HG03103 (cell line): Measurements from ENCODE around the gene MRAS.
"Not testable (repeated sequence)": the region's sequence is repeated elsewhere in the genome, so short reads cannot be mapped to it uniquely, and the experiment has no call there.

ENCODE experiments used
- ATAC-seq: cut with Tn5 transposase; IDR thresholded peaks from one replicate; pipeline ENCODE4 v1.9.1; 2021; ENCODE audit warnings: low read depth; ENCODE audit not compliant: unreplicated experiment

MRAS gene

DNA sequence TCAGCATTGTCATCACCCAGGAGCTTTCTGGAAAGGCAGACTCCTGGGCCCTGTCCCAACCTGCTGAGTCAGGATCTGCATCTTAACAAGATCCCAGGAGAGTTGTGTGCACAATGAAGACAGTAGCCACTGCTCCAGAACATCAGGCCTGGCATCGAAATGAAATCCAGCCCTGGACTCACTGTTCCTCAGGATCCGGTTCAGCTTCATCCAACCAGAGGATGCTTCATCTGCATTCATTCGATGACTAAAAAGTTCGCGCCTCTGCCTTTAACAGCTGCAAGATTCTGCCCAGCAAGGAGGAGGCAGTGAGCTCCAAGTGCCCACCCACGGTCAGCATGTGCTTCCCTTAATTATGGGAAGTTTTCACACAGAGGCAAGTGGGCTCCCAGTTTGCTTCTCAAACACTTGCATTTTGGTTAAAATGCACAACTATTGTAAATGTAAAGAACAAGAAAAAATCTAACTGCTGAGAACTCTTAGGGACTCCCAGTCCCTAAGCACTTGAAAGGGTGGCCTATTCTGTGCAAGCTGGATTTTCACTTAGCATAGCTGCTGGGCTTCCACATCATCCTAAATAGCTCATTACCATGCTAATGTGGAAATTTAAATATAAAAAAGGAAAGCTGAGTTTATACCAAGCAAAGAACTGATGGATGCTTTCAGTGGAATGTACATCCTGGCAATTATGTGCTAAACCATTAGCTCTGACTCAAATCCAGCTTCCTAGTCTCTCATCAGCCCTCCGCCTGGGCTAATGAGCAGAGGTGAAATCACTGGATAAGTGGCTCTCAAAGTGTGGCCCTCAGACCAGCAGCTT, 60.6 kb downstream of the MRAS start:
- ATAC-seq, result no peak

DNA sequence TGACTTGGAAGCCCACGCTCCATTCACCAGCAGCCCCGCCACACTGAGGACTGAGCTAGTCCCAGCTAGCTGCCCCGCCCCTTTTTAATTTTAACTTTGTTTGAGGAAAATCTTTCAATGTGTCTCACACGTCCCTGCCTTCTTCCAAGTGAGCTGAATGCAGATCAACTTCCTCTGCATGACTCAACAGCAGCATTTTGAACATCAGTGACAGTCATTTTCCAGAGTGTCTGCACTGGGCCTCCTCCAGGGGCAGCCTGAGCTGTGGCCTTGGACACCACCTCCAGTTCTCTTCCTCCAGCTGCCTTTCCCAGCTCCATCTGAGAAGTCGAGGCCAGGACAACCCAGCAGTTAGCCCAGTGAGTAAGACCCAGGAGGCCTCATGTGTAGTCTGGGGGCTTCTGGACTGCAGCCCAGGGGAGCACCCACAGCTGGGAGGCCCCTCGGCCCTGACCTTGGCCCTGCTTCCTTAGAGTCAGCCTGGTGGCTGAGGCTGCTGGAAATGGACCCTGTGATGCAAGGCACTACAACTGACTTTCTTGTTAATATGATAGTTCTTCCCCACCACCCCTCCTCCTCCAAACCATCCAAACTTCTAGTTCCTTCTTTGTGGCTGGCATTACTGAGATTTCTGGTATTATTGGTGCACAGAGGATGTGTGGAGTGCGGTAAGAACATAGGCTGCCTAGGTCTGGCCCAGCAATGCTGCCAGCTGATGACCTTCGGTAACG, 64.6 kb downstream of the MRAS start:
- no peak for ATAC-seq

DNA sequence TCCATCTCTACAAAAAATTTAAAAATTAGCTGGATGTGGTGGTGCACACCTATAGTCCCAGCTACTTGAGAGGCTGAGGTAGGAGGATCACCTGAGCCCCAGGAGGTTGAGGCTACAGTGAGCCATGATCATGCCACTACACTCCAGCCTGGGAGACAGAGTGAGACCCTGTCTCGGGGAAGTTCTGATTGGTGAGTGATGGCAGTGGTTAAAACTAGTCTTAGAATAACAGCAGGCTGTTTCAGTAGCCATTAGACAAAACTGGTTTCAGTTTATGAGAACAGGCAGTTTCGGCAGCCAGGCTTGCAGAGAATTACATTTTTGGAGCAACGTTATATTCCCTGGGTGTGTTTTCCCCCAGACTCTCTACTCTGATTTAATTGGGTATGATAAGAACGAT, 67.9 kb downstream of the MRAS start:
- ATAC-seq, result not testable (repeated sequence)

DNA sequence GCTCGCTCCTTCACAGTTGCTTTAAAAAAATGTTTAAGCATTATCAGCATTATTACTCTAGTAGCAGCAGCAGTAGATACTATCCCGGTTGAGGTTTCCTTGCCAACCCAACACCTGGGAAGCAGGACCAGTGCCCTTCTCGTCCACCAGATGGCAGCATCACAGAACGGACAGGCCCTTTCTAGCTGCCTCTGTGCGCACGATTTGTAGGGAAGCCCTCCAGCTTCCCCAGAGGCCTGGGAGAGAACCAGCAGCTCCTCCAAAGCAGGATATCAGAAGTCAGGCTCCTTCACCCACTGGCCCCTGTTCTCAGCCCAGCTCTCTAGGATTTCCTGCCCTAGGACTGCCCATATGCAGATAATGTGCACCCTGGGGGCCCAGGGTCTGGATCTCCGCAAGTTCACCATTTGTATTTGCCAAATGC, 69.2 kb downstream of the MRAS start:
- peak; percentile 68 for ATAC-seq

DNA sequence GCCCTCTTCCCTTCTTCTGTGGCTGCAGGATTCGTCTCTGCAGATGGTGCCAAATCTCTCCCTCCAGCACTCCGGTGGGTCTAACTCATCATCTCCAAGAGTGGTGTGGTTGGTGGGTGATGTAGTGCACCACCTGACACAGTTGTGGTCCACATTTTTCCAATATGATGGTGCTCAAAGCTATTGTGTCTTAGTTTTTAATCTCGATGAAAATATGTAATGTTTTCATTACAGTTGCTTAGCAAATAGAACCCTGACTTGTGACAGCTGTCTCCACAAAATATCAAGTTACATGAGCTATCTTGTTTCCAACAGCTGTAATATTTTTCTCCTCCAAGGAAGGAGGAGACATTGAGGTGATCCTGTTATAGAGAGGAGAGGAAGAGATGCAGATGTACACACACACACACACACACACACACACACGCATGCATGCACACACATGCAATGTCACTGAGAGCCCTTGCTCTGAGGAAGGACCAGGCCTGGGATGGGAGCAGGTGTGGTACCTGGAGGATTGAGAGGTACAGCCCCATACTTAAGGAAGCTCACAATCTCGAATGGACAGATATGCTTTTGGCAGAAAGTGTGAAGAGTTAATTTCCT, 70.3 kb downstream of the MRAS start:
- ATAC-seq, result no peak

DNA sequence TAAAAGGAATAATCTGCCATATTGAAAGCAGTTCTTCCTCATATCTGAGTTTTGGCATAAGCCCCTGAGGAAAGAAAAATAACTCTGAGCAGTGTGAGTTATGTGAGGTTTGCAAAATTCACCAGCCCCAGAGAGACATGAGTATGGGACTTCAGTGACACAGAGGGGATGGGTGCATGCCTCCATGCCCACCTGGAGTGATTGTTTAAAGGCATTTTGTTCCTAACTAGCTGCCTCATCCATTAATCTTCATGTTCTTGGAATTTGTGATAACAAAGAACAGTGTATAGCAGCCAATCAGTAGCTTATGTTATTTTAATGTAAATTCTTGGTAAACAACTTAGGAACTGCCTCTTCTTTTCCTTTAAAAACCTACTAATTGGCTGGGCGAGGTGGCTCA, 74.9 kb downstream of the MRAS start:
- no peak for ATAC-seq

DNA sequence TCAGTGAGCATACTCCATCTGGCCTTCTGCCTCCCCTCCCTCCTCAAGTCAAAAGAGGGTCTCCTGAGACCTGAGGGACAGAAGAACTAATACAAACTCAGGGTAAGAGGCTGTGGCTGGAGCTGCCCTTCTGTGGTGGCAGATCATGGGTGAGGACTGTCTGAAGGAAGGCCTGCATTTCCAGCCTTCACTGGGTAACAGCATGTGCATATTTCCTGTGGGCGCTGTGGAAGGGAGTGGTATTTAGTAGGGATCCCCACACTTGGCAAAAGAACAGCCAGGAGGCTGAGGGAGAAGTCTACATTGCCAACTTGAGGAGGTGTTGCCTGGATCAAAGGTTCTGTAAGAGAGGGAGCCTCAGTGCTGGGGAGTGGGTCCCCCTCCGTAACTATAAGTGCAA, 75.9 kb downstream of the MRAS start:
- no peak for ATAC-seq

DNA sequence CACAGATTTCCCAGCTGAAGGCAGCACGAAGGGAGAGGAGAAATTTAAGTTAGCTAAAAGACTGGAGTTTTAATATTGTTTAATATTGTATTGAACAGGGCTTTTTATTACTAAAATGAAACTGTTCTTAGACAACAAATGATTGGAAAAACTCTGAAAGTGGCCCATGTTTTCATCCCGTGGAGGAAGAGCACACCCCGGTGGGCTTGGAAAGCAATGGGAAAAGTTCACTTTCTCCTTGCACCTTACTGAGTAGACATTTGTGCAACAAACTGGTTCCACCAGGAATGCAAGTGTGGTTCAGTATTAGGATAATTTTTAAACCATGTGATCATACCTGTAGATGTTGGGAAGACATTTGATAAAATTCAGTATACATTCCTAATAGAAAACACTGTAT, 77.8 kb downstream of the MRAS start:
- ATAC-seq, result no peak

DNA sequence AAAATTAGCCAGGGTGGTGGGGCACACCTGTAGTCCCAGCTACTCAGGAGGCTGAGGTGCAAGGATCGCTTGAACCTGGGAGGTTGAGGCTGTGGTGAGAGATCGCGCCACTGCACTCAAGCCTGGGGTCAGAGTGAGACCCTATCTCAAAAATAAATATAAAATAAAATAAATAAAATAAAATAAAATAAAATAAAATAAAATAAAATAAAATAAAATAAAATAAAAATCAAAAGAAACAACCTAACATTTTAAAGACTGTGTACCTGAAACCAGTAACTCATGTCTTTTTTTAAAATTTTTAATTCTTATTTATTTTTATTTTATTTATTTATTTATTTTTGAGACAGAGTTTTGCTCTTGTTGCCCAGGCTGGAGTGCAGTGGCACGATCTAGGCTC, 78.4 kb downstream of the MRAS start:
- not testable (repeated sequence) for ATAC-seq

DNA sequence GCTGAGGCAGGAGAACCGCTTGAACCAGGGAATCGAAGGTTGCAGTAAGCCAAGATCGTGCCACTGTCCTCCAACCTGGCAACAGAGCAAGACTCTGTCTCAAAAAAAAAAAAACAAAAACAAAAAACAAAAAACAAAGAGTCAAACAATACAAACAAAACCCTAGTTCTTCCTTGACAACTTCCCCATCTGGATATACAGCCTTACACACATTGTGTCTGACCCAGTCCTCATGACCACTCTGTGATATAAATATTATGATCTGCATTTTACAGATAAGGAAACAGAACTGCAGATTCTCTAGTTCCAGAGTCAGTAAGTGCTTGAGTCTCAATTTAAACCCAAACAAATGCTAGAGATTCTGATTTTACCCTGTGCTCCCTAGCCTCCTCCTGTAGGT, 81.3 kb downstream of the MRAS start:
- ATAC-seq, result no peak

DNA sequence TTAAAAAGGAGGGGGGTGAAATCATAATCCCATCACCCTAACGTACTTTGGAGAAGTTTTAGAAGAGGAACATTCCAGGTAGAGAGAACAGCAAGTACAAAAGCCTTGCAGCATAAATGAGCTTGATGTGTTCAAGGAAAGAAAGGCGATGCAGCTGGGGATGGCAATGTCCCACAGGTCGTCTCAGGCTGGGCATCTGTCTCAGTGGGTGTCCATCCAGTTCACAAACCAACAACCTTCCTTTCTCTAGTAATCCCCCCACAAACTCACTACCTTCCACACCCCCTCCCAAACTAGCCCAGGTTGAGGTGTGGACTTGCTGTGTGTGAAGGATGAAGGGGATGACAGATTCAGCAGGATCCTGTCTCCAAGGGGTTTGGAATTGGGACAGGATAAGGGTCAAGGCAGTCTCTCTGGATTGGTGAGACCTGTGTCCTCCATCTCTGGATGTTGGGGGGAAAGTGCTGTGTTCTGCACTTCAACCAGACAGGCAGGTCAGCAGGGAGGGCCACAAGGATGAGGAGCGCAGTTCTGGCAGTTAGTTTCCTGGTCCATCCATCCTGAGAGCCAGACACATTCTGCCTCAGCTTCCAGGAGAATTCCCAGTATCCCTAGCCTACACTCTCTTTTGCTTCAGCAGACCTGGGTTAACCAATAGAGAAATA, 84.3 kb downstream of the MRAS start:
- no peak for ATAC-seq

DNA sequence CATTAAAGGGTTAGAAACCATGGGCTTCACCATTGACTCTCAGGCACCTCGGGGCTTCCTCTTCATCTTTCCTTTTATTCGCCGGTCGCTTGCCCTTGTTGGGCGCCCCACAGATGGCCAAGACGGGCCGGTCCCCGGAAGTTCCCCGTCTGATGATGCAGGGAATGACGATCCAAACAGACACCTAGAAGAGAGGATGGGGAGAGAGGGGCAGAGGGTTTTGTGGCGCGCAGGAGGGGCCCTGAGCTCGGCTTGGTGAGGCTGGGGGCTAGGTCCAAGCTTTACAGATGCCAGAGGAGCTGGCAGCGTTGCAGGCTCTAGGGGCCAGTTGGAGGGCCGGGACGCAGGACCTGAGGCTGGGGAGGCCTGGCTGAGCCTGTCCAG, 85.5 kb downstream of the MRAS start:
- ATAC-seq, result no peak

DNA sequence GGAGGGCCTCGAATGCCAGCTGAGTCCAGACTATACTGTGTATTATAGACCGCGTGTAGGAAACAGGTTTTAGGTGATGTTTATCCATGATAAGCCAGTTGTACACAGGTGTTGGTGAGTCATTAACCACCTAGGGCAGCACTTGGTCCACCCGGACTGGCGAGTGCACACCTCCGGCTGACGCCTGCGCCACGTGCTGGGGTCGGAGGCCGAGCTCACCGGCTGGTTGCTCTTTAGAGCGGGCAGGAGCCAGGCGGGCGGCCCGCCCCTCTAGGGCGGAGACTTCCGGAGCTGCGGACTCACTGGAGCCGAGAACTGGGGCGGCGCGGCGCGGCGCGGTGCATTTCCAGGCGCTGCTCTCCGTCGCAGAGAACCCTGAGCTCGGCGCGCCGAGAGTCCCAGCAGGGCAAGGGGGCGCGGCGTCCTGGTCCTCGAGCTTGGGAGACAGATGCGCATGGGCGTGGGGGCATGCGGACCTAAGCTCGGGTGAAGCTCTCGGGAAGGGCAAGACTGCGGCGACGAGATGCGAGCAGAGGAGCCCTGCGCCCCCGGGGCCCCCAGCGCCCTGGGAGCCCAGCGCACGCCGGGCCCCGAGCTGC, 86.0 kb downstream of the MRAS start, which contains the start of gene ESYT3:
Gene ESYT3, plus strand, starts transcription at position 341 of the 599 bp plus-strand sequence. Its CDS starts 183 bp downstream, at position 524.
- ATAC-seq, result no peak

DNA sequence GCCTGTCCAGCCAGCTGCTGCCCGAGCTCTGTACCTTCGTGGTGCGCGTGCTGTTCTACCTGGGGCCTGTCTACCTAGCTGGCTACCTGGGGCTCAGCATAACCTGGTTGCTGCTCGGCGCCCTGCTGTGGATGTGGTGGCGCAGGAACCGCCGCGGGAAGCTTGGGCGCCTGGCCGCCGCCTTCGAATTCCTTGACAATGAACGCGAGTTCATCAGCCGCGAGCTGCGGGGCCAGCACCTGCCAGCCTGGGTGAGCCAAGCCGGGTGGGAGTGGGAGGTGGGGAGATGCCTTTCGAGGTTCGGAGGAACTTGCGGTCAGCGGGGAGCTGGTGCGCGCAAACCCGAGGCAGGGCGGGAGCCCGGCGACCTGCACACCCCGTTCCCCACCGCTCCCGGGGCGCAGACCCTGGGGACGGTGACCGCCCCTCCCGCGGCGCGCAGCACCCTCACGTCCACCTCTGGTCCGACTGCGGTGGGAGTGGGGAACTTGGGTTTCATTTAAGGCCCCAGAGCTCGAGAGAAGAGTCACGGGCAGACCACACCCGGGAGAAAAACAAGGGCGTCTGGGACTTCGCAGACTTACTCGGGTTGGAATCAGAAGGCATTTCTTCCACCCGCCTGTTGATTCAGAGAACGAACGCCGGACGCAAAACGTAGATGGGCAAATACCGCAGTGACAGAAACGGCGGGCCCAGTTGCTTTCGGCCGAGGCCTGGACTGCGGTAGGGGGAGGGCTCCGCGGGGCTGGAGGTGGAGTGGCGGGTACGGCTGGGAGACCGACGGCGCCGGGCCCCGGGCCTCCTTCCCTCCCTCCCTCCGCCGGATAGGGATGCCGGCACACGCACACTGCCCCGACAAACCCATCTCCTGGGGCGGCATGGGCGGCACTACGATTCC, 86.7 kb downstream of the MRAS start:
- no peak for ATAC-seq

DNA sequence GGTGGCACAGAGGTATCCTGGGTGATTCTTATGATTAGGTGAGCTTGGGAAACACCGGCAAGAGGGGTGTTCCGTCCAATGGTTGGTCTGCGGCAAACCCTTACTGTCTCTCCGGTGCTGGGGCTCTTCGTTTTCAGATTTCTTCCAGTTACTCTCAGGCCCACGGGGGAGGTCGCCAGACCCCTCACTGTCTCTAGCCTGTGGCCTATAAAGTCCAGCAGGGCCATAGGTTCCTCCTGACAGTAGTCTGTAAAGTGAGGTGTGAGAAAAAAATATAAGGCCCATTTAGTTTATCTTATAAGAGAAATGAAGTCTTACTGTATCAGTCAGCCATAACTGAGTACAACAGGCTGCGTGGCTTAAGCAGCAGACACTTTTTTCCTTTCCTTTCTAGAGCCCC, 87.5 kb downstream of the MRAS start:
- no peak for ATAC-seq

DNA sequence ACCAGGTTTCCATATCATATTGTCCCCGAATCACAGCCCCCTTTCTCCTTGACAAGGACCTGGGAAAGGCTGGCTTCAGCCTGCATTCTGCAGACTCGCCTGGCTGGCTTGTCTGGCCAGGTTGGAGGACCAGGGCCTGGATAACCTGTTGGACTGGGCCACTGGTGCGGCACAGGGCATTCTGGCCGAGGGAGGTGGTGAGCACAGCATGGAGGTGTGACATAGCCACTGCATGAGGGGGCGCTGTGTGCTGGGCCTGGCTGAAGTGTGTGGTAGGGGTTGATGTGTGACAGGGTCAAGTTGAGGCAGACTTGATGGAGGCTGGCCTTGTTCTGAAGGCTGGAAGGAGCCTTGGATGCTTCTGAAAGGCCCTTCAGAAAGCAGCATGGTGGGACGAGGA, 88.9 kb downstream of the MRAS start:
- no peak for ATAC-seq

DNA sequence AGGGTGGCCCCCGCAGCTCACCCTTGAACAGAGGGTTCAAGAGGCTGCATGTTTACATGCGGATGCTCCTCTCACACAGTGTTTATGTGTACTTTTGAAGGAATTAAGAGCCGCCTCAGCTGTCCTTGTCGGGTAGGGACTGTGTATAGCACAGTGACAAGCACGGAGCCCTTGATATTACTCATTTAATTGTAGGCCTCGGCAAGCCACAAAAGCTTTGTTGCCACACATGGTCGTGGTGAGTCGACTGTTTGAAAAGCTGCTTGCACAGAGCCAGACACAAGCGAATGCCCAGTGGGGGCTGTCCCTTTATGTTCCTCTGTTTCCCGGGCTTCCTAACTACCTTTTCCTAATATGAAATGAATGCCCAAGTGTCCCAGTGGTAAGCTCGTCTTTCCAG, 90.5 kb downstream of the MRAS start:
- ATAC-seq, result no peak

DNA sequence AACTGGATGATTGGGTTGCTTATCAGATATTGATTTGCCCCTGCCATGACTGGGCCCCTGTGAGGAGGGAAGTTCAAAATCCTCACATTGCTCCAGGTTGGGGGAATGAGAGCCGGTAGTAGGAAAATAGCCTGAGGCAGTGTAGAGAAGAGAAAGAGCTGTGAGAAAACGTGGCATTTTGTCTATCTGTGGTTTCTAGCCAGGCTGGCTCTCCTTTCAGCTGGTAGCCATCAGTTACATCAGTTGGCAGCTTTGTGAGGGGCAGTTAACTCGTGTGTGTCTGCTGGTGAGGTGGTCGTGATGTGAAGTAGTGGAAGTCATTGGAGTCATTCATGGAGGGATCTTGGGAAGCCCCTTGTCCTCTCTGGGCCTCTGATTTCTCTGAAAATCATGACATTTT, 91.3 kb downstream of the MRAS start:
- no peak for ATAC-seq

DNA sequence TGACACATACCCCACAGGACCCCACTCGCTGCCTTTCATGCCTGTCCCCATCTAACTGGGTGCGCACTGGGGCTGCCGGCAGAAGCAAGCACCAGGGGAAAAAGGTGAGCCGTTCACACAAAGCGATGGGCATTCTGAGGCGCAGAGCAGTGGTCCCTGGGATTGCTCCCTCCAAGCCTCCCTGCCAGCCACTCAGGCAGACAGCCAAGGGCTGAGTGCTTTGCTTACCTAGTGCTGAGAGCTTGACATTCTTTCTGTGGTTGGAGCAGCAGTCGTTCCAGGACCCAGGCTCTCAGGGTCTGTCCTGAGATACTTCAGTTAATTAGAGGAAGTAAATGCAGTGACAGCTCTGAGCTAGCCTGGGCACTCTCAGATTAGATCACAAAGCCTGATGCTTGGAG, 91.7 kb downstream of the MRAS start:
- ATAC-seq, result no peak

DNA sequence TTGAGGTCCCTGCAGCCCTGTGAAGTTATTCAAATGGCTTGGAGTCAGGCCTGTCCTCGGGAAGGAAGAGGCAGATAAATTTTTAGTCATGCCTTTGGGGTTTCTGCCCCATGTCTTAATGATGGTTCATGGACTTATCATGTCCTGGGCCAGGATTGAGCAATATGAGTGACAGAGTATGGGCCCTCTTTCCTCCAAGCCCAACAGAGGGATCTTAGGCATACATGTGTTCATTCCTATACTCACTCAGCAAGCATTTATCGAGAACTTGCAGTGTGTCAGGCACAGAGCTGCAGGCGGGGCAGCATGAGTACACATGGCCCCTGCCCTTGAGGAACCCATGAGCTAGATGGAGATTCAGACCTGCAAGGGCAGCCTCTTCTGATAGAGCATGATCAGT, 92.2 kb downstream of the MRAS start:
- ATAC-seq, result no peak
